Nephron (organoid): ENCODE data around the gene RGN.

Source experiments
- H3K27ac Mint-ChIP-seq, 3 experiments: 2 replicates each; pipeline ENCODE4 v1.8.0; 2020; ENCODE audit warnings: mixed read lengths in 3 of 3, mild to moderate bottlenecking in 2 of 3, moderate library complexity in 1 of 3
- H3K27me3 Mint-ChIP-seq: 2 replicates; pipeline ENCODE4 v1.8.0; 2021; ENCODE audit warnings: low read depth, mild to moderate bottlenecking, moderate library complexity, mixed read lengths
- H3K36me3 Mint-ChIP-seq: 2 replicates; pipeline ENCODE4 v1.8.0; 2020; ENCODE audit warnings: low read depth, mixed read lengths
- H3K4me1 Mint-ChIP-seq: 2 replicates; pipeline ENCODE4 v1.8.0; 2020; ENCODE audit warnings: mixed read lengths
- H3K4me3 Mint-ChIP-seq, 3 experiments: 2 replicates each; pipeline ENCODE4 v1.8.0; 2020; ENCODE audit warnings: mild to moderate bottlenecking in 3 of 3, mixed read lengths in 3 of 3, moderate library complexity in 2 of 3
- H3K9me3 Mint-ChIP-seq: 2 replicates; pipeline ENCODE4 v1.8.0; 2020; ENCODE audit warnings: mixed read lengths
- TF ChIP-seq, protein P1 (sequence below), 3 experiments: fragments of 200-600 bp; sonication (generic); IDR thresholded peaks; one replicate each; pipeline ENCODE4 v1.5.0; 2021; ENCODE audit warnings: antibody characterized with exemption in 3 of 3; ENCODE audit not compliant: unreplicated experiment in 3 of 3

Gene RGN

DNA sequence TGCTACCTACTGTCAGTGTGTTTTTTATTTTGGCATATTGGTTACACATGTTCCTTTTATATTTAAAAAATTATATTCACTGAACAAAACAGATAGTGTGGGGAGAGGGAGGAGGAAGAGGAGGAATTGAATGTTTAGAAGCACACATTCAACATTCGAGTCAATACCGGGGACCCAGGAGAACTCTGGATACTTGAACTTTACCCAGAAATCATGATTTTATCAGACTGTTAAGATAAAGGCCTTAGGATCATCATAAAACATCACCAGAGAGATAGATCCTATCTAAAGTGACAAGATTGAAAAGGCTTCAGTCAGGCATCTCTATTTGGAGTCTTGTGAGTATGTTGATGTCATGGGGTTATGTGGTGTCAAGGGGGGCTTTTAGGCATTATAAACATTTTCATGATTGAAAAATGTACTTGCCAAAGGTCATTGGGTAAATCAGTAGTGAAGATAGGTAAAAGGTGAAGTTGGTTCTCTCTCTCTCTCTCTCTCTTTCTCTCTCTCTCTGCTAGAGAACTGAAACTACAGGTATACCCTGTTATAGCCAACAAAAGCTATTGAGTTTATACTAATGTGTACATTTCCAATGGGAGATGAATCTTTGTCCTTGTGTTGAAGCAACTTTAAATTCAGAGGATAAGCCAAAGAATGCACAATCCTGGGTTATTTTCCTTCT is 16.9 kb upstream of the RGN start:
- Mint-ChIP-seq H3K27ac (no peak overlapping the region), H3K4me3 (no peak overlapping the region)

GRCh38 chrX:47063179-47063578 is 15.1 kb upstream of the RGN start:
- no peaks in the 10 kb centered on the region for H3K27me3 Mint-ChIP-seq
- TF ChIP-seq, protein P1, sequence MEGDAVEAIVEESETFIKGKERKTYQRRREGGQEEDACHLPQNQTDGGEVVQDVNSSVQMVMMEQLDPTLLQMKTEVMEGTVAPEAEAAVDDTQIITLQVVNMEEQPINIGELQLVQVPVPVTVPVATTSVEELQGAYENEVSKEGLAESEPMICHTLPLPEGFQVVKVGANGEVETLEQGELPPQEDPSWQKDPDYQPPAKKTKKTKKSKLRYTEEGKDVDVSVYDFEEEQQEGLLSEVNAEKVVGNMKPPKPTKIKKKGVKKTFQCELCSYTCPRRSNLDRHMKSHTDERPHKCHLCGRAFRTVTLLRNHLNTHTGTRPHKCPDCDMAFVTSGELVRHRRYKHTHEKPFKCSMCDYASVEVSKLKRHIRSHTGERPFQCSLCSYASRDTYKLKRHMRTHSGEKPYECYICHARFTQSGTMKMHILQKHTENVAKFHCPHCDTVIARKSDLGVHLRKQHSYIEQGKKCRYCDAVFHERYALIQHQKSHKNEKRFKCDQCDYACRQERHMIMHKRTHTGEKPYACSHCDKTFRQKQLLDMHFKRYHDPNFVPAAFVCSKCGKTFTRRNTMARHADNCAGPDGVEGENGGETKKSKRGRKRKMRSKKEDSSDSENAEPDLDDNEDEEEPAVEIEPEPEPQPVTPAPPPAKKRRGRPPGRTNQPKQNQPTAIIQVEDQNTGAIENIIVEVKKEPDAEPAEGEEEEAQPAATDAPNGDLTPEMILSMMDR (IDR thresholded peaks at IDR 0.05; ENCODE audit: unreplicated experiment in 3 of 3), result no peak
- no peaks in the 10 kb centered on the region for H3K4me1 Mint-ChIP-seq
- no peak overlapping the region for H3K27ac Mint-ChIP-seq
- H3K9me3 Mint-ChIP-seq, result peaks cover 3% of the 10 kb centered on the region
- H3K4me3 Mint-ChIP-seq, result no peak overlapping the region
- peaks cover 3% of the 10 kb centered on the region for H3K36me3 Mint-ChIP-seq

More for the DNA sequence above, 16.9 kb upstream of the RGN start:
- TF ChIP-seq, protein P1 (IDR thresholded peaks at IDR 0.05; ENCODE audit: unreplicated experiment in 3 of 3), result no peak
- H3K27me3 Mint-ChIP-seq, result no peaks in the 10 kb centered on the region
- H3K36me3 Mint-ChIP-seq, result peaks cover 12% of the 10 kb centered on the region
- H3K9me3 Mint-ChIP-seq, result peaks cover 3% of the 10 kb centered on the region
- no peaks in the 10 kb centered on the region for H3K4me1 Mint-ChIP-seq

DNA sequence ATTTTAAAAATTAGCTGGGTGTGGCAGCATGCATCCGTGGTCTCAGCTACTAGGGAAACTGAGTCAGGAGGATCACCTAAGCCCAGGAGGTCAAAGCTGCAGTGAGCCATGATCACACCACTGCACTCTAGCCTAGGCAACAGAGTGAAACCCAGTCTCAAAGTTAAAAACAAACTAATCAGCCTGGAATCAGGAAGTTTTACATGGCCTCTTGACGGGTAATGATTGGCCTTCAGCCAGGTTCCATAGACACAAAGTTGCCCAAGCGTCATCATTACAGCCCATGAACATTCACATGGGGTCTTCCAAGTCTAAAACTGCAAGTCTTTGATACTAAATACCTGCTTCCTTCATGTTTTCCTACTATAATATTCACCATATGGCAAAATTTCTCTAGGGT is 10.0 kb upstream of the RGN start:
- Mint-ChIP-seq H3K27me3 (no peaks in the 10 kb centered on the region), H3K36me3 (no peaks in the 10 kb centered on the region), H3K4me3 (no peak overlapping the region), H3K9me3 (peaks cover 3% of the 10 kb centered on the region), H3K4me1 (no peaks in the 10 kb centered on the region), H3K27ac (no peak overlapping the region)
- TF ChIP-seq, protein P1 (IDR thresholded peaks at IDR 0.05; ENCODE audit: unreplicated experiment in 3 of 3), result no peak

GRCh38 chrX:47068720-47069119 is 9.5 kb upstream of the RGN start:
- Mint-ChIP-seq H3K4me3 (no peak overlapping the region), H3K27me3 (no peaks in the 10 kb centered on the region), H3K9me3 (peaks cover 7% of the 10 kb centered on the region), H3K36me3 (no peaks in the 10 kb centered on the region), H3K4me1 (no peaks in the 10 kb centered on the region), H3K27ac (no peak overlapping the region)
- TF ChIP-seq, protein P1 (IDR thresholded peaks at IDR 0.05; ENCODE audit: unreplicated experiment in 3 of 3), result no peak

DNA sequence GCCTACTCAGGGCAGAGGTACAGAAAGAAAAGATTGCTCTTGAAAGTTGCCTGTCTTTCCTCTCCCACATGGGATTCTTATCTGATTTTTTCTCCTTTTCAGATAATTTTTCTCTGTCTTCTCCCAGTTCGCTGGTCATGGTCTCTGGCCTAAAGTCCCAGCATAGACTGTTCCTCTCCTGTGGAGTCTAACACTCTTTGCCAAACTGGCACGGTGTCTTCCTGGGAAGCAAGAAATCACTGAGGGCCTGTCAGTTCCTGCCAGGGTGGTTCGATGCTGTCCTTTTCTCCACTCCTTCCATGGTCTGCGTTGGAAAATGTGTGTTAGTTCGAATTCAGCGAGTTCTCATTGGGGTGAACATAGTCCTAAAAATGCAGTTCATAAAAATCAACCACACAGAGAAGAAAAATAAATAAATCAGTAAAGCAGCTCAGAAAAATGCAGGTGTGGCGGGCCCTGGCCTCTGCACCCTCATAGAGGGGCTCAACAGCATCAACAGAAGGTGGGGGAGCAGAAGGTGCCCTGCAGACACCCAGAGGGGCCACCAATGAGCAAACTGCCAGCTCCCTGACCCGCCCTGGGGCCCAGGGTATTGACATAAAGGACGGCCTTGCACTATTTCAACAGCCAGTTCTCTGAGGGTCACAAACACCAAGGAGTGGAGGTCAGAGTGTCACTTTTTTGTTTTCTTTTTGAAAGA is 2.1 kb downstream of the RGN start:
- Mint-ChIP-seq H3K4me3 (no peak overlapping the region), H3K9me3 (peaks cover 6% of the 10 kb centered on the region), H3K4me1 (no peaks in the 10 kb centered on the region), H3K27ac (peak overlapping the region in 1 of 3 experiments; percentile 24), H3K27me3 (no peaks in the 10 kb centered on the region), H3K36me3 (peaks cover 7% of the 10 kb centered on the region)
- TF ChIP-seq, protein P1 (IDR thresholded peaks at IDR 0.05; ENCODE audit: unreplicated experiment in 3 of 3), result no peak

- no peak overlapping the region for H3K4me3 Mint-ChIP-seq
- H3K9me3 Mint-ChIP-seq, result peaks cover 6% of the 10 kb centered on the region
- no peak overlapping the region for H3K27ac Mint-ChIP-seq
- no peaks in the 10 kb centered on the region for H3K27me3 Mint-ChIP-seq
- peaks cover 7% of the 10 kb centered on the region for H3K36me3 Mint-ChIP-seq
- no peaks in the 10 kb centered on the region for H3K4me1 Mint-ChIP-seq
- TF ChIP-seq, protein P1 (IDR thresholded peaks at IDR 0.05; ENCODE audit: unreplicated experiment in 3 of 3), result no peak
Observed at GRCh38 chrX:47080915-47081236, 2.6 kb downstream of the RGN start.
